Glutamatergic neuron (in vitro differentiated cells): ENCODE data around the gene GRID2IP. TPM values are rescaled to one million over a fixed set of nuclear protein-coding genes. Genes with fewer than 3 reads are reported as not detected.

Experiments used
- DNase-seq: peaks from one replicate; pipeline ENCODE4 v3.0.0; 2022
- H3K27ac Mint-ChIP-seq: one replicate; pipeline ENCODE4 v1.8.0; 2020; ENCODE audit warnings: mild to moderate bottlenecking, mixed read lengths, inconsistent platforms; ENCODE audit not compliant: unreplicated experiment
- H3K27me3 Mint-ChIP-seq: one replicate; pipeline ENCODE4 v1.8.0; 2020; ENCODE audit warnings: mild to moderate bottlenecking, moderate library complexity, mixed read lengths, inconsistent platforms; ENCODE audit not compliant: unreplicated experiment
- H3K36me3 Mint-ChIP-seq: one replicate; pipeline ENCODE4 v1.8.0; 2020; ENCODE audit warnings: mild to moderate bottlenecking, mixed read lengths, inconsistent platforms; ENCODE audit not compliant: unreplicated experiment
- H3K4me1 Mint-ChIP-seq: one replicate; pipeline ENCODE4 v1.8.0; 2020; ENCODE audit warnings: mild to moderate bottlenecking, low read depth, mixed read lengths, inconsistent platforms; ENCODE audit not compliant: unreplicated experiment
- H3K4me3 Mint-ChIP-seq: one replicate; pipeline ENCODE4 v1.8.0; 2020; ENCODE audit warnings: mild to moderate bottlenecking, mixed read lengths, inconsistent platforms; ENCODE audit not compliant: unreplicated experiment
- H3K9me3 Mint-ChIP-seq: one replicate; pipeline ENCODE4 v1.8.0; 2020; ENCODE audit warnings: mild to moderate bottlenecking, moderate library complexity, mixed read lengths, inconsistent platforms; ENCODE audit not compliant: unreplicated experiment
- total RNA-seq: library from RNA; stranded (reverse); fragmentation: NEBNext Ultra II Directional; extraction: Animal tissue kit (Norgen Biotek cat#: 25700); gene quantifications from one replicate; pipeline ENCODE4 v1.2.1, GENCODE V29; 2021; ENCODE audit not compliant: unreplicated experiment
- TF ChIP-seq, protein P1 (sequence below): fragments of 200-600 bp; sonication (generic); IDR thresholded peaks from one replicate; pipeline ENCODE4 v1.5.0; 2021; ENCODE audit not compliant: partially characterized antibody, unreplicated experiment

GRID2IP gene
- total RNA-seq, 1 donor from 2014 or later = 0.66 TPM

- TF ChIP-seq, protein P1, sequence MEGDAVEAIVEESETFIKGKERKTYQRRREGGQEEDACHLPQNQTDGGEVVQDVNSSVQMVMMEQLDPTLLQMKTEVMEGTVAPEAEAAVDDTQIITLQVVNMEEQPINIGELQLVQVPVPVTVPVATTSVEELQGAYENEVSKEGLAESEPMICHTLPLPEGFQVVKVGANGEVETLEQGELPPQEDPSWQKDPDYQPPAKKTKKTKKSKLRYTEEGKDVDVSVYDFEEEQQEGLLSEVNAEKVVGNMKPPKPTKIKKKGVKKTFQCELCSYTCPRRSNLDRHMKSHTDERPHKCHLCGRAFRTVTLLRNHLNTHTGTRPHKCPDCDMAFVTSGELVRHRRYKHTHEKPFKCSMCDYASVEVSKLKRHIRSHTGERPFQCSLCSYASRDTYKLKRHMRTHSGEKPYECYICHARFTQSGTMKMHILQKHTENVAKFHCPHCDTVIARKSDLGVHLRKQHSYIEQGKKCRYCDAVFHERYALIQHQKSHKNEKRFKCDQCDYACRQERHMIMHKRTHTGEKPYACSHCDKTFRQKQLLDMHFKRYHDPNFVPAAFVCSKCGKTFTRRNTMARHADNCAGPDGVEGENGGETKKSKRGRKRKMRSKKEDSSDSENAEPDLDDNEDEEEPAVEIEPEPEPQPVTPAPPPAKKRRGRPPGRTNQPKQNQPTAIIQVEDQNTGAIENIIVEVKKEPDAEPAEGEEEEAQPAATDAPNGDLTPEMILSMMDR = no peak
- H3K4me3 Mint-ChIP-seq = no peak overlapping the region
- no peak overlapping the region for H3K27ac Mint-ChIP-seq
These were observed 71.0 kb downstream of the GRID2IP start for GRCh38 chr7:6480323-6480660.

DNA sequence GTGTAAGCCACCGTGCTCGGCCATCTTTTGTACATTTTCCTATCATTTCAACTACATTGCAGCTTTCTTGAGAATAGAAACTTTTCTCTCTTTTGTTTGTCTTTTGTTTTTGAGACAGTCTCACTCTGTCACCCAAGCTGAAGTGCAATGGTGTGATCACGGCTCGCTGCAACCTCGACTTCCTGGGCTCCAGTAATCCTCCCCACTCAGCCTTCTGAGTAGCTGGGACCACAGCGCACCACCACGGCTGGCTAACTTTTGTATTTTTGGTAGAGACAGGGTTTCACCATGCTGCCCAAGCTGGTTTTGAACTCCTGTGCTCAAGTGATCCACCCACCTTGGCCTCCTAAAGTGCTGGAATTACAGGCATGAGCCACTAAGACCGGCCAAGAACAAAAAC, 72.2 kb downstream of the GRID2IP start:
- no peak overlapping the region for H3K4me3 Mint-ChIP-seq
- TF ChIP-seq, protein P1 = no peak
- peaks cover 17% of the 10 kb centered on the region for H3K4me1 Mint-ChIP-seq
- H3K9me3 Mint-ChIP-seq = no peaks in the 10 kb centered on the region
- H3K27ac Mint-ChIP-seq = no peak overlapping the region
- H3K27me3 Mint-ChIP-seq = peaks cover 6% of the 10 kb centered on the region
- no peak for DNase-seq
- H3K36me3 Mint-ChIP-seq = no peaks in the 10 kb centered on the region

More at GRCh38 chr7:6480323-6480660, 71.0 kb downstream of the GRID2IP start:
- Mint-ChIP-seq H3K9me3 (no peaks in the 10 kb centered on the region), H3K4me1 (peaks cover 18% of the 10 kb centered on the region), H3K27me3 (peaks cover 9% of the 10 kb centered on the region), H3K36me3 (no peaks in the 10 kb centered on the region)
- no peak for DNase-seq

DNA sequence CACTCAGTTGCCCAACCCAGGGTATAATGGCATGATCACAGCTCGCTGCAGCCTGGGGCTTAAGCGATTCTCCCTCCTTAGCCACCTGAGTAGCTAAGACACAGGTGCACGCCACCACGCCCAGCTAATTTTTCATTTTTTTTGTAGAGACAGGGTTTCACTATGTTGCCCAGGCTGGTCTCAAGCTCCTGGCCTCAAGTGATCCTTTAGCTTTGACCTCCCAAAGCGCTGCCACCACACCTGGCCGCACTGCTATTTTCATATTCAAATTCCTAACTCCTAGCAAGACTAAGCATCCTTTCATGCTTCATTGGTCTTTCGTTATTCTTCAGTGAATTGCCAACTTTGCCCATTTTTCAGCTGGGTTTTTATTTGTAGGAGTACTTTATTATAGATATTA, 73.1 kb downstream of the GRID2IP start:
- H3K27ac Mint-ChIP-seq = no peak overlapping the region
- H3K4me3 Mint-ChIP-seq = no peak overlapping the region
- H3K4me1 Mint-ChIP-seq = peaks cover 17% of the 10 kb centered on the region
- peaks cover 6% of the 10 kb centered on the region for H3K27me3 Mint-ChIP-seq
- TF ChIP-seq, protein P1 = no peak
- H3K9me3 Mint-ChIP-seq = no peaks in the 10 kb centered on the region
- DNase-seq = no peak
- H3K36me3 Mint-ChIP-seq = no peaks in the 10 kb centered on the region

DNA sequence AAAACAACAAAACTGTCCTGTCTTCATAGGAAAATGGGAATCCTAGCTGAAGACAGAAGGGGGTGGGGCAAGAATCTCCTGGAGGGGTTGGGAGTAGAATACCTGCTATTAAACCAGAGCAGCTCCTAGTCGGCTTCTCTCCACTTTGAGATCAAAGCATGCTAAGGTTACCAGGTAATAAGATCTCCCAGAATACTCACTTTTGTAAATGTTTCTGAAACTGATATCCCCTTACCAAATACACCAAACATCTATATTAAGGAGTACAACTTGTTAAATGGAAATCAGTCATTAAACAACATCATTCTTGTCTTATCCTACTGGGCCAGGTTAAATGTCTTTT, 74.0 kb downstream of the GRID2IP start:
- Mint-ChIP-seq H3K36me3 (no peaks in the 10 kb centered on the region), H3K9me3 (no peaks in the 10 kb centered on the region), H3K4me1 (peaks cover 14% of the 10 kb centered on the region), H3K27ac (no peak overlapping the region), H3K27me3 (peaks cover 6% of the 10 kb centered on the region), H3K4me3 (peak overlapping the region; percentile 16)
- TF ChIP-seq, protein P1 = no peak
- no peak for DNase-seq

- no peak overlapping the region for H3K27ac Mint-ChIP-seq
- peaks cover 6% of the 10 kb centered on the region for H3K27me3 Mint-ChIP-seq
- peaks cover 13% of the 10 kb centered on the region for H3K4me1 Mint-ChIP-seq
- H3K4me3 Mint-ChIP-seq = peak overlapping the region; percentile 16
- no peaks in the 10 kb centered on the region for H3K36me3 Mint-ChIP-seq
- H3K9me3 Mint-ChIP-seq = no peaks in the 10 kb centered on the region
- DNase-seq = no peak
- TF ChIP-seq, protein P1 = no peak
These were observed 74.5 kb downstream of the GRID2IP start for GRCh38 chr7:6476596-6477317.
